Esophagus muscularis mucosa (tissue), 3 donors: ENCODE results near the gene EFR3B.

ENCODE experiments used
- CTCF ChIP-seq, 3 experiments: fragments of 200-600 bp in 2 of 3; fragments of 450-650 bp in 1 of 3; sonication (generic) in 2 of 3; IDR thresholded peaks; one replicate each; pipeline ENCODE4 v1.5.1; 2017 to 2019; ENCODE audit warnings: antibody characterized with exemption in 3 of 3, mild to moderate bottlenecking in 2 of 3, moderate library complexity in 1 of 3
- POLR2A ChIP-seq: fragments of 450-650 bp; IDR thresholded peaks from one replicate; pipeline ENCODE4 v1.6.1; 2017; ENCODE audit warnings: antibody characterized with exemption, moderate library complexity, mild to moderate bottlenecking, low read depth

GRCh38 chr2:25021791-25022362 lies 20.0 kb upstream of the EFR3B start:
- TF ChIP-seq POLR2A (no peak), CTCF (IDR thresholded peaks at IDR 0.05) (no peak)
